MCF 10A (cell line): ENCODE data around the gene ANO1. TPM values are rescaled to one million over a fixed set of nuclear protein-coding genes. Genes with fewer than 3 reads are reported as not detected.

Experiments used
- BruUV-seq: library from RNA; stranded (reverse); fragments of 400-500 nt; replicated peaks from 2 replicates; lab custom pipeline; 2021; lab: Mats Ljungman, UMichigan
- CTCF ChIA-PET: fragments of 300-600 bp; sonication (Branson Sonifier 250); formaldehyde crosslinking; extraction: SDS; loops from one replicate; lab custom pipeline; 2021; ENCODE audit warnings: antibody characterized with exemption, inconsistent platforms; lab: Yijun Ruan, JAX
- POLR2A ChIA-PET: fragments of 300-600, 350-650 bp; sonication (Branson Sonifier 250); formaldehyde crosslinking; extraction: SDS; loops from one replicate; lab custom pipeline; 2020; ENCODE audit warnings: antibody characterized with exemption, inconsistent platforms; lab: Yijun Ruan, JAX
- DNase-seq: peaks from one replicate; pipeline ENCODE4 v3.0.0-alpha.2; 2018; ENCODE audit not compliant: unreplicated experiment
- H3K27ac Mint-ChIP-seq: one replicate; pipeline ENCODE4 v1.8.0; 2022; ENCODE audit warnings: mild to moderate bottlenecking, low read depth, mixed read lengths; ENCODE audit not compliant: unreplicated experiment
- H3K27me3 Mint-ChIP-seq: one replicate; pipeline ENCODE4 v1.8.0; 2022; ENCODE audit warnings: mixed read lengths; ENCODE audit not compliant: insufficient read depth, unreplicated experiment
- H3K36me3 Mint-ChIP-seq: one replicate; pipeline ENCODE4 v1.8.0; 2022; ENCODE audit warnings: mild to moderate bottlenecking, moderate library complexity, mixed read lengths; ENCODE audit not compliant: insufficient read depth, unreplicated experiment
- H3K4me1 Mint-ChIP-seq: one replicate; pipeline ENCODE4 v1.8.0; 2022; ENCODE audit warnings: mixed read lengths; ENCODE audit not compliant: insufficient read depth, unreplicated experiment
- H3K4me3 Mint-ChIP-seq: one replicate; pipeline ENCODE4 v1.8.0; 2022; ENCODE audit warnings: mild to moderate bottlenecking, moderate library complexity, mixed read lengths; ENCODE audit not compliant: unreplicated experiment
- H3K9me3 Mint-ChIP-seq: one replicate; pipeline ENCODE4 v1.8.0; 2022; ENCODE audit warnings: mixed read lengths; ENCODE audit not compliant: unreplicated experiment
- CTCF ChIP-seq: fragments of 200-600 bp; IDR thresholded peaks from one replicate; pipeline ENCODE4 v1.8.0; 2022; ENCODE audit warnings: antibody characterized with exemption, mild to moderate bottlenecking; ENCODE audit not compliant: unreplicated experiment
- intact Hi-C: fragments of 100-400 bp; cut with micrococcal nuclease; formaldehyde crosslinking; loops from 2 replicates; pipeline ENCODE4 v1.14.1; 2022
- total RNA-seq: library from RNA; stranded (reverse); gene quantifications from 2 replicates; pipeline ENCODE4 v1.2.3, GENCODE V29; 2022

ANO1 gene
- total RNA-seq, 1 experiment from 2014 or later, result not detected

GRCh38 chr11:70233511-70233934 lies 155.4 kb downstream of the ANO1 start:
- no peaks in the 10 kb centered on the region for H3K36me3 Mint-ChIP-seq

GRCh38 chr11:70233962-70234361 lies 155.8 kb downstream of the ANO1 start:
- CTCF ChIA-PET, result interaction anchor here (0.5 to 1.4 kb wide), 2 partner anchors 8 to 29 kb away, joined by 3 read pairs; no protein-coding TSS in a partner anchor
- peaks cover 16% of the 10 kb centered on the region for H3K4me1 Mint-ChIP-seq
- BruUV-seq, result no TSS peak
- POLR2A ChIA-PET, result interaction anchor here (1.1 to 2.9 kb wide), 6 partner anchors 10 to 37 kb away, joined by 4 to 21 read pairs (median 10); partner anchors contain the start of genes FADD and PPFIA1
- no peaks in the 10 kb centered on the region for H3K9me3 Mint-ChIP-seq
- TF ChIP-seq CTCF, result no peak
- H3K27me3 Mint-ChIP-seq, result no peaks in the 10 kb centered on the region
- no peak for DNase-seq
- peak overlapping the region; percentile 44 for H3K4me3 Mint-ChIP-seq
- intact Hi-C loops, result loop anchor here (1.0 kb wide), 1 partner anchor 36 kb away; the partner anchor contains the start of gene PPFIA1
- no peaks in the 10 kb centered on the region for H3K36me3 Mint-ChIP-seq
- H3K27ac Mint-ChIP-seq, result peak overlapping the region; percentile 85

More at GRCh38 chr11:70233511-70233934, 155.4 kb downstream of the ANO1 start:
- DNase-seq, result peak; percentile 99
- POLR2A ChIA-PET, result interaction anchor here (0.8 to 2.9 kb wide), 9 partner anchors 11 to 40 kb away, joined by 3 to 21 read pairs (median 5); partner anchors contain the start of genes FADD and PPFIA1
- CTCF ChIA-PET, result interaction anchor here (0.5 to 1.4 kb wide), 4 partner anchors 7 to 1042 kb away, joined by 3 to 4 read pairs (median 3); no protein-coding TSS in a partner anchor
- H3K27me3 Mint-ChIP-seq, result no peaks in the 10 kb centered on the region
- peak overlapping the region; percentile 44 for H3K4me3 Mint-ChIP-seq
- H3K27ac Mint-ChIP-seq, result peak overlapping the region; percentile 85
- peaks cover 16% of the 10 kb centered on the region for H3K4me1 Mint-ChIP-seq
- no peaks in the 10 kb centered on the region for H3K9me3 Mint-ChIP-seq
- intact Hi-C loops, result loop anchor here (1.0 kb wide), 1 partner anchor 37 kb away; the partner anchor contains the start of gene PPFIA1
- no TSS peak for BruUV-seq
- no peak for TF ChIP-seq CTCF

Other genes starting within 250 kb of the ANO1 start
- 37.1 and 44.1 TPM in 2 replicates for gene FADD, start 125.0 kb downstream of the ANO1 start, total RNA-seq
- gene PPFIA1, start 192.4 kb downstream of the ANO1 start, total RNA-seq, result 78.4 and 78.8 TPM in 2 replicates